GM12872 (cell line): ENCODE measurements around the gene KCNK1.

ENCODE experiments used
- CTCF ChIP-seq: IDR thresholded peaks from 3 replicates; pipeline ENCODE4 v1.5.1; 2011; ENCODE audit warnings: low read depth, mild to moderate bottlenecking, low read length, moderate library complexity; ENCODE audit not compliant: insufficient read depth

The KCNK1 gene

GRCh38 chr1:233617025-233617424 lies 3.1 kb downstream of the KCNK1 start:
- TF ChIP-seq CTCF, result no peak

DNA sequence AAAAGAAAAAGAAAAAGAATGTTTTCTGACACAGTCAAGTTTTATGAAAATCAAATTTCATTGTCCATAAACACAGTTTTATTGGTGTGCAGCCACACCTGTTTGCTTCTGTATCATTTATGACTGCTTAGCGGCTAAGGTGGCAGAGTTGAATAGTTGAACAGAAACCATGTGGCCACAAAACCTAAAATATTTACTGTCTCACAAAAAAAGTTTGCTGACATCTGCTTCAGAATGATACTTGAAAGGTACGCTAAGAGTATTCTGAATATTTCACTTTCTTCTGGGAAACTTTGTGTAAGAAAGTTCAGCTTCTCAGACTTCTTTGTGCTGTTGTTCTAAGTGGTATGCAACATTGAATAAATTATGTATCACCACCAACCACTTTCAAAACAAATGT lies 6.2 kb downstream of the KCNK1 start:
- no peak for TF ChIP-seq CTCF

GRCh38 chr1:233621923-233622322 lies 8.0 kb downstream of the KCNK1 start:
- no peak for TF ChIP-seq CTCF

GRCh38 chr1:233624289-233624688 lies 10.4 kb downstream of the KCNK1 start:
- no peak for TF ChIP-seq CTCF

- no peak for TF ChIP-seq CTCF
Measured at GRCh38 chr1:233625087-233625486, 11.2 kb downstream of the KCNK1 start.

DNA sequence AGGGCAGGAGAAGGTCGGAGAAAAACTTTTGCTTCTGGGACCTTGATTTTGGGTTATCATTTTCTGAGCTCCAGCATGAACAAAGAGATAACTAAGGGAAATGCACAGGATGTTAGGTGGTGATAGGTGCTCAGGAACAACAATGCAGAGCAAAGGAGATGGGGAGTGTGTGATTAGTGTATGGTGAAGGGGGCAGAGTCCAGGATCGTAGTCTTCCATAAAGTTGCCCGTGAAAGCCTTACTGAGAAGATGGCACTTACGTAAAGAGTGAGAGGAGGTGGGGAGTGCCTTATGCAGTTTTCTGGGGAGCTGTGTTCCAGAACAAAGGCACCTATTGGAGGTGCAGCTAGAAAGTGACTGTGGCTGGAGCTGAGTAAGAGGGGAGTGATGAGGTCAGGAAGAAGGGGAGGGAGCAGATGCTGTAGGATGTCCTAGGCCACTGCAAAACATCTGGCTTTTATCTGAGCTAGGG lies 11.6 kb downstream of the KCNK1 start:
- no peak for TF ChIP-seq CTCF

- no peak for TF ChIP-seq CTCF
Measured at GRCh38 chr1:233627376-233627775, 13.5 kb downstream of the KCNK1 start.

DNA sequence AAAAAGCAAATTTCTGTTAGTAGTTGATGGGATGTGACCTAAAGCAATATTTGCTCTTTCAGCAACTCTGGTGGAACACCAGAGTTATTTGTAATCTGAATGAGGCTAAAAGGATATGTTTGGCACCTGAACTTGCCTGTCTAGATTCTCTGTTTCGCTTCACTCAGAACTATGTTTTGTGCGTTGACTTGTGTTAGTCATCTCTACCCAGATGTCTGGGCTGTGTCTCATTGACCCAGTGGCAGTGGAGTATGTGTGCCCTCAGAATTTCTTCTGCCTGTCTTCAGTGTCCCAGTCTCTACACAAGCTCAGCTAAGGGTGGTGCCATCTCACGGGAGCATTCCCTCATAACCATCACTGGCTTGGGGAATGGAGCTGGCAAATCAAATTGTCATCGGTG lies 13.9 kb downstream of the KCNK1 start:
- TF ChIP-seq CTCF, result no peak
